GM21737 (cell line): Measurements from ENCODE around the gene WSCD1.

Experiments used
- ATAC-seq: cut with Tn5 transposase; IDR thresholded peaks from one replicate; pipeline ENCODE4 v1.9.1; 2021; ENCODE audit warnings: mild to moderate bottlenecking, moderate library complexity; ENCODE audit not compliant: unreplicated experiment

The WSCD1 gene

DNA sequence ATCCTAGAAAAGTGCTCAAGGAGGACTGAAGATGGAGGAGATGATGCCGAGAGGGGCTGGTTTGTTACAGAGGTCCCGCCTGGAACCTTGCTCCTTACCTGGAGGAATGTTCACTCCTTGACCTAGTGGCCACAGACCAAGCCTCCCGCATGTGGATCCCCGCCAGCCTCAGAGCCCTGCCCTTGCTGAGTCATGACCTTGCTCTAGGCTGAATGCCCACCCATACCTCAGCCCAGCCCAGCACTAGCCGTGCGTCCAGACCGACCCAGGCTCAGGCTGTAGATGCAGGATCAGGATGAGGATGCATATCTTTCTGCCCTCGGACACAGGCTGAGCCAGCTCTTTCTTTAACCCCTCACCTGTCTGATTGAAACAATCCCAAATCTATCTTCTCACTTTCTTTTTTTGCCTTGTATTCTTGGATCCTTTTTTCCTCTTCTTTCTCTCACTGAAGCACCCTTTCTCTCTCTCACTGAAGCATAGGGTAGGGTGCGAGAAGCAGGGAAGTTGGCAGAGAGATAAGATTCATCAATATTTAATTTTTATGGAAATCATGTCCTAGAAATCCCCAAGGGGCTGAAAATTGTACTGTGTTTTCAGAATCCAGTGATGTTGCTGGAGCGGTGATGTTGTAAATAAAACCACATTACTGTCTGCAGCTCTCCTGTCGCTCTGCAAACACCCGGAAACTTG lies 34.9 kb downstream of the WSCD1 start:
- ATAC-seq: no peak

DNA sequence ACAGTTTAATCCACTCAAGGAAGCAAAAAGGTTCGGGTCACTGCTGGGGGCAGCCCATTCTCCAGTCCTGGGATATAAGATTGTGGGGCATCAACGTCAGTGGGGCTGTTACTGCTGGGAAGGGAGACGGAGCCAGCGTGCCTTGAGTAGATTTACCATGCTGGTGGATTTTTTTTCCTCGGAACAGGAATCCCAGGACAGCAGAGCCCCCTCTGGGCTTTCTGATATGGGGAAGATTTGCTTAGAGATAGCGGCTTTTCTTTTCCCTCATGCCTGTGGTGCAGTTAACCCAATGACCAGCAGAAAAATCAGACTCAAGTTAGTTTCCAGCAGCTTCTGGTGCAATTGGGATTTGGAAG lies 35.4 kb downstream of the WSCD1 start:
- no peak for ATAC-seq

DNA sequence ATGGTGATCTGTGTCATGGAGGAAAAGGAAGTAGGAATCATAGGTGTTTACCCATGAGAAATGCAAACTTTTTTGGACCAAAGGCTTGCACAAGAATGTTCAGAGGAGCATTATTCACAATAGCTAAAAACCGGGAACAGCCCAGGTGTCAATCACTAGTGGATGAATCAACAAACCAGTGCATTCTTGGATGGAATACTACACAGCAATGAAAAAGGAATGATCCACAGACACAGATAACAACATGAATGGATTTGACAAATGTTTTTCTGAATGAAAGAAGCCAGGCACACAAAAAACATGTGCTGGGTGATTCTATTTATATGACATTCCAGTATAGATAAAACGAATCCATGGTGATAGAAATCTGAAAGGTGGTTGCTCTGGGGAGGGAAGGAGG lies 36.0 kb downstream of the WSCD1 start:
- no peak for ATAC-seq

- ATAC-seq: no peak
Measured at GRCh38 chr17:6107791-6108190, 37.6 kb downstream of the WSCD1 start.

DNA sequence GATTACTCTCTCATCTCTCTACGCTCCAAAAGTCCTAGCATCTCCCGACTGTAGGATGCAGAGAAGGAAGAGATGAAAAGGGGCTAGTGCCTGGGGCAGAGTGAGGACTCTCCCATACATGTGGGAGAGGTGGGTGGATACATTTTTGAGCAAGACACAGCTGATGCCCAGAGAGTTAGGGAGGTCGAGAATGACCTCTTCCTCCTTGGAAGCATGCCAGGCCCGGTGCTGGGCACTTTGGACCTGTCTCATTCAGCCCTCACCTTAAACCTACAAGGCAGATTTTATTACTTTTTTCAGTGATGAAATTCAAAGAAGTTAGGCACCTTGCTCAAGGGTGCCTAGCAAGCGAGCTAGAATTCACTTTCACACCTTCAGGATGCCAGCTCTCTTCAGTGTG lies 38.2 kb downstream of the WSCD1 start:
- ATAC-seq: no peak

- ATAC-seq: no peak
Measured at GRCh38 chr17:6108987-6109386, 38.8 kb downstream of the WSCD1 start.

GRCh38 chr17:6109536-6109935 lies 39.4 kb downstream of the WSCD1 start:
- no peak for ATAC-seq

DNA sequence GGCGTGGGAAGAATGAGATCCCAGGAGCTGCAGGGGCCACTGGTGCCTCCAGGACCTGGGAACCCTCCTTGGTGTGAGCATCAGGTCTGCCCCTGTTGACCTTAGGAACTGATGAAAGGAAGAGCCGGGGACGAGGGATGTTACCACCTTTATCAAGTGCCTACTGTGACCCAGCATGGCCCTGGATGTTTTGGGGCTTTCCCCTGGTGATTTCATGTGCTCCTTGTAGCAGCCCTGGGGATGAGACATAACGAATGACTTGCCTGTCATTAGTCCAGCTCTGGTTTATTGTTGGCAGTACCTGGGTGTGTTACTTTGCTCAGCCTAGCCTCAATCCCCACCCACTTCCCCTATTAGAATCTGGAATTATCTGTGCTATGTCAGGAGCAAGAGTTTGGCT lies 39.9 kb downstream of the WSCD1 start:
- ATAC-seq: no peak

GRCh38 chr17:6110592-6110991 lies 40.4 kb downstream of the WSCD1 start:
- ATAC-seq: no peak

DNA sequence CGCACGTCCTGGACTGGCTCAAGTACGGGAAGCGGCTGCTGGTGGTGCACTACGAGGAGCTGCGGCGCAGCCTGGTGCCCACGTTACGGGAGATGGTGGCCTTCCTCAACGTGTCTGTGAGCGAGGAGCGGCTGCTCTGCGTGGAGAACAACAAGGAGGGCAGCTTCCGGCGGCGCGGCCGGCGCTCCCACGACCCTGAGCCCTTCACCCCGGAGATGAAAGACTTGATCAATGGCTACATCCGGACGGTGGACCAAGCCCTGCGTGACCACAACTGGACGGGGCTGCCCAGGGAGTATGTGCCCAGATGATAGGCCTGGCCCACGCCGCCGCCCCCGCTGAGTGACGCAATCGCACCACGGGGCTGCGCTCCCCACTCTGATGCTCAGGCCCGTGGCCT lies 50.2 kb downstream of the WSCD1 start:
- ATAC-seq: no peak

DNA sequence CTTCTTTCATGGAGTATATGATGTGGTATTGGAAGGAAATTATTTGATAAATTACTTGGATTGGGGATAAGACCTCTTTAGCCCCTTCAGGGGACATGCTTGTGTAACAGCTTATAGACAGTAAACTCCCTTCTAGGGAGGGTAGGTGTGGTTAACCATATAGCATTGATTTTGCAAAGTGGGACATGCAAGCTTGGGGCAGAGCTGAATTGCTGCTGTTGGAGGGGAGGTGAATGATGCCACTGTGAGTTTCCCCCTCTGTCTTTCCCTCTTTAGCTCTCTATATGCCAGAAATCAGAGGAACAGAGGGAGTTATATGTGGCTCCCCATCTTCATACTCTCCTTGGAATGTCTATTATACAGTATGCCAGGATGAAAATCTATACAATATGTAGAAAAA lies 54.7 kb downstream of the WSCD1 start:
- ATAC-seq: no peak

GRCh38 chr17:6126768-6127167 lies 56.6 kb downstream of the WSCD1 start:
- ATAC-seq: no peak

DNA sequence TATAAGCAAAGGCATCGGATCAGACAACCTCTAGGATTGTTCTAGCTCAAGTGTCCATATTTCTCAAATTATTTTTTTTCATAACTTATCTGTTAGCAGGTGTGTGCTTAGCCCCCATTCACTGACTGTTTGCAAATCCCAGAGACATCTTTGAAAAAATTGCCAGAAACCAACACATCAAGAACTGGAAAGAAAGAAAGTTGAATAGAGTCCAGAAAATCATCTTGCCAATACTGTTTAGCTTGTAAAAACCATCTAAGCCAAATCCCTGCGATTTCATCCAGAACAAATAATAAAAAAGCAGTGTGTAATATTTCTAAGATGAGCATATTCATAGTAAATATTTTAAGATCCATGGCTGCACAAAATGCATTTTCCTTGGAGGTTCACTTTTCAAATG lies 64.5 kb downstream of the WSCD1 start:
- ATAC-seq: no peak

- ATAC-seq: no peak
Measured at GRCh38 chr17:6135236-6135635, 65.1 kb downstream of the WSCD1 start.

DNA sequence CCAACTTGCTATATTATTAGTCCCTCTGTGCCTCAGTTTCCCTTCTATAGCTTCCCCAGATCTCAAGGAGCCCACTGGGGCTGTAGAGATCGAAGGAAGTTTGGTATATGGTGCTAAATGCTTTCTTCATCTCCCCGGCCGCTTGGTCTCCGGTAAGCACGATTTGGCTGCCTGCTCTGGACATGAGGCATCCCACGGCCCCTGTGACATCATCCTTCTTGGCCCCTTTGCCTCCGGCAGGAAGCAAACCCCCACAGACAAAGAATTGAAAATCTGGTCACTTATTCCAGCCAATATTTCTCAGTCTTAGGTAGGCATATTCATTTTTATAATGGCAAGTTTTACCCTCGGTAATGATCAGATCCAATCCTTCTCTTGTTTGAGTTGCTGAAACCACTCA lies 65.8 kb downstream of the WSCD1 start:
- ATAC-seq: no peak

GRCh38 chr17:6137716-6138502 lies 67.7 kb downstream of the WSCD1 start:
- ATAC-seq: no peak

DNA sequence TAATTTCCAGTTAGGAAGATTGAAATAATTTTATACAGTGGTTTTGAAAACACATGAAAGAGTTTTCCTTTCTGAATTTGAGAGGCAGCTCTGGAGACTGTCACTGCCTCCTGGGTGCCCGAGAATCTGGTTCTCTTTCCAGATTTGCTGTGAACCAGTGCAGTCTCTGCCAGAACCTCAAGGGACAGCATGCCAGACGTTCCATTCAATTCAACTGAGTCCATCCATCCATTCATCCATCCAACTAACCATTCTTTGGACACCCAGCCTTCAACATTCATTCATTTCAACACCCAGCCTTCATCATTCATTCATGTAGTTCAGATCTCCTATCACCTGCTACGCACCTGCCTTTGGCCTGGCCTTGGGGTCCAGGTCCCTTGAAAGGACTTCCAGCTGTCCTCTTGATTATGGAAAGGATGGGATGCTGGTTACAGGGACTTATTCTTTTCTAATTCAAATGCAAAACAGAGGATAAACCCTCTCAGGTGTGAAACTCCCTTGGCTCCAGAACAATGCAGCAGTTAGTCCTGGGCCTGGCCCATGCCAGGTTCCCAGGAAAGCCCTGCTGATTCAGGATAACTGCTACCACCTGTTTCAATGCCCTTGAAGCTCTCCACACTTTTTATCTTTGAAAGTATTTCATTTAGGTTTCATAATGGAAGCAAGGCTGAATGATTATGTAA lies 68.7 kb downstream of the WSCD1 start:
- ATAC-seq: no peak

GRCh38 chr17:6139447-6139832 lies 69.3 kb downstream of the WSCD1 start:
- no peak for ATAC-seq

DNA sequence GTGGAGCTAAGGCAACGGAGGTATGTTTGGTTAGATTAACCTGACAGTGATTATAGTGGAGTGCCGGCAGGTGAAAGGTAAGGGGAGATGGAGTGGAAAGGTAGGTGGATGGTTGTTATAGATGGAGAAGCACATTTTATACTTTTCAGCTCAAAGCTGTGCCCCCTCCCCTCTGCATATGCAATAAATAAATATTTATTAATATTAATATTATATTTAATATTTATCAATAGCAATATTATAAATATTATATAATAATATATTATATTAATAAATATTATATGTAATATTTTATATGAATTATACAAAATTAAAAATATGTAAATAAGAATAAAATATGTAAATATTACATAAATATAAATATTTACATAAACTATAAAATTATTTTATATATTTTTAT lies 70.0 kb downstream of the WSCD1 start:
- ATAC-seq: no peak

- ATAC-seq: no peak
Measured at GRCh38 chr17:6140728-6141330, 70.7 kb downstream of the WSCD1 start.

- ATAC-seq: no peak
Measured at GRCh38 chr17:6142701-6143100, 72.5 kb downstream of the WSCD1 start.

DNA sequence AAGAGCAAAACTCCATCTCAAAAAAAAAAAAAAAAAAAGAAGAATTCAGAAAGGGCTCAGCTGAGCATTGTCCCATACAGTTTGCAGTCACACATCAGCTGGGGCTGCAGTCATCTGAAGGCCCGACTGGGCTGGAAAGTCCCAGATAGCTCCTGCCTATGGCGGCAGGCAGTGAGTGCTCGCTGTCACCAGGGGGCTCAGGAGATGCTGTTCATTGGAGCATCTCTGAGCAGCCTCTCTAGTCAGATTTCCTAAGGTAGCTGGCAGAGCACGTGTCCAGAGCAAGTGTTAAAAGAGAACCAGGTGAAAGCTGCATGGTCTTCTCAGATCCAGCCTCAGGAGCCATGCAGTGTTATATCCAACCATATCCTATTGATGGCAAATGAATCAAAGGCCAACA lies 75.8 kb downstream of the WSCD1 start:
- ATAC-seq: no peak
